Ishikawa (cell line): ENCODE data around the gene TPH2.

ENCODE experiments used
- CEBPB ChIP-seq: IDR thresholded peaks from 2 replicates; pipeline ENCODE4 v1.6.1; 2012
- CREB1 ChIP-seq: IDR thresholded peaks from 2 replicates; pipeline ENCODE4 v1.6.1; 2012; ENCODE audit warnings: low read depth
- EGR1 ChIP-seq: IDR thresholded peaks from 2 replicates; pipeline ENCODE4 v1.6.1; 2012
- EP300 ChIP-seq: IDR thresholded peaks from 2 replicates; pipeline ENCODE4 v1.6.1; 2012; ENCODE audit warnings: borderline replicate concordance
- FOXM1 ChIP-seq: IDR thresholded peaks from 2 replicates; pipeline ENCODE4 v1.6.1; 2012; ENCODE audit warnings: low read depth, borderline replicate concordance
- MAX ChIP-seq: IDR thresholded peaks from 2 replicates; pipeline ENCODE4 v1.6.1; 2012
- RAD21 ChIP-seq: IDR thresholded peaks from 2 replicates; pipeline ENCODE4 v1.6.1; 2012; ENCODE audit warnings: low read depth
- REST ChIP-seq: IDR thresholded peaks from 2 replicates; pipeline ENCODE4 v1.6.1; 2012; ENCODE audit warnings: low read depth, mild to moderate bottlenecking
- TAF1 ChIP-seq: IDR thresholded peaks from 2 replicates; pipeline ENCODE4 v1.6.1; 2012; ENCODE audit warnings: low read depth, mild to moderate bottlenecking
- TCF12 ChIP-seq: IDR thresholded peaks from 2 replicates; pipeline ENCODE4 v1.6.1; 2012; ENCODE audit warnings: low read depth
- TEAD4 ChIP-seq: IDR thresholded peaks from 2 replicates; pipeline ENCODE4 v1.6.1; 2012
- YY1 ChIP-seq: IDR thresholded peaks from 2 replicates; pipeline ENCODE4 v1.6.1; 2012; ENCODE audit warnings: low read depth

- TF ChIP-seq REST = no peak
- TF ChIP-seq EP300 = no peak
- no peak for TF ChIP-seq TEAD4
- TF ChIP-seq FOXM1 = no peak
- TF ChIP-seq YY1 = no peak
- TF ChIP-seq RAD21 = no peak
- TF ChIP-seq CREB1 = no peak
- TF ChIP-seq MAX = no peak
- TF ChIP-seq TAF1 = no peak
- TF ChIP-seq TCF12 = no peak
- TF ChIP-seq EGR1 = no peak
- no peak for TF ChIP-seq CEBPB
Measured at GRCh38 chr12:71892059-71892458, 46.6 kb upstream of the TPH2 start.
